HG02885 (cell line): Measurements from ENCODE around the gene PUS1.

Experiments
- ATAC-seq: cut with Tn5 transposase; IDR thresholded peaks from one replicate; pipeline ENCODE4 v1.9.1; 2021; ENCODE audit warnings: mild to moderate bottlenecking; ENCODE audit not compliant: unreplicated experiment, poor library complexity

PUS1 gene

GRCh38 chr12:131902332-131903241 is 26.5 kb upstream of the PUS1 start:
- no peak for ATAC-seq

GRCh38 chr12:131903270-131904255 is 25.5 kb upstream of the PUS1 start:
- ATAC-seq: no peak

- no peak for ATAC-seq
Measured at GRCh38 chr12:131904346-131904745, 24.7 kb upstream of the PUS1 start.

GRCh38 chr12:131905081-131905629 is 23.9 kb upstream of the PUS1 start:
- no peak for ATAC-seq

GRCh38 chr12:131905630-131906091 is 23.4 kb upstream of the PUS1 start:
- no peak for ATAC-seq

- no peak for ATAC-seq
Measured at GRCh38 chr12:131907379-131908091, 21.5 kb upstream of the PUS1 start.

- no peak for ATAC-seq
Measured at GRCh38 chr12:131908092-131909080, 20.7 kb upstream of the PUS1 start.

GRCh38 chr12:131909081-131909751 is 19.9 kb upstream of the PUS1 start:
- no peak for ATAC-seq

- no peak for ATAC-seq
Measured at GRCh38 chr12:131909752-131910219, 19.3 kb upstream of the PUS1 start.

GRCh38 chr12:131910302-131911027 is 18.6 kb upstream of the PUS1 start:
- no peak for ATAC-seq

- ATAC-seq: no peak
Measured at GRCh38 chr12:131911028-131911650, 17.9 kb upstream of the PUS1 start.

- no peak for ATAC-seq
Measured at GRCh38 chr12:131911851-131912477, 17.1 kb upstream of the PUS1 start.

GRCh38 chr12:131912518-131913274 is 16.4 kb upstream of the PUS1 start:
- no peak for ATAC-seq

- ATAC-seq: no peak
Measured at GRCh38 chr12:131913666-131914065, 15.4 kb upstream of the PUS1 start.

GRCh38 chr12:131914179-131914702 is 14.8 kb upstream of the PUS1 start:
- ATAC-seq: no peak
